ENCODE results near the gene HIVEP2.

The HIVEP2 gene

GRCh38 chr6:142787422-142787821 is 157.6 kb downstream of the HIVEP2 start:
- DNase-seq (ENCODE audit: low read depth, low spot score) = no peak

- DNase-seq (ENCODE audit: low read depth, low spot score) = no peak
Observed at GRCh38 chr6:142786476-142786875, 158.5 kb downstream of the HIVEP2 start.

- DNase-seq (ENCODE audit: low read depth, low spot score) = no peak
Observed at GRCh38 chr6:142784344-142784743, 160.6 kb downstream of the HIVEP2 start.

- DNase-seq (ENCODE audit: low read depth, low spot score) = no peak
Observed at GRCh38 chr6:142783499-142783898, 161.5 kb downstream of the HIVEP2 start.

- no peak for DNase-seq (ENCODE audit: low read depth, low spot score)
Observed at GRCh38 chr6:142781129-142781528, 163.8 kb downstream of the HIVEP2 start.

GRCh38 chr6:142773859-142774648 is 170.9 kb downstream of the HIVEP2 start:
- no peak for DNase-seq (ENCODE audit: low read depth, low spot score)

- no peak for DNase-seq (ENCODE audit: low read depth, low spot score)
Observed at GRCh38 chr6:142773324-142773723, 171.7 kb downstream of the HIVEP2 start.

- DNase-seq (ENCODE audit: low read depth, low spot score) = no peak
Observed at GRCh38 chr6:142771162-142771561, 173.8 kb downstream of the HIVEP2 start.

- DNase-seq (ENCODE audit: low read depth, low spot score) = no peak
Observed at GRCh38 chr6:142765306-142765705, 179.7 kb downstream of the HIVEP2 start.

- no peak for DNase-seq (ENCODE audit: low read depth, low spot score)
Observed at GRCh38 chr6:142764311-142764710, 180.7 kb downstream of the HIVEP2 start.

- DNase-seq (ENCODE audit: low read depth, low spot score) = no peak
Observed at GRCh38 chr6:142763205-142763604, 181.8 kb downstream of the HIVEP2 start.

- DNase-seq (ENCODE audit: low read depth, low spot score) = no peak
Observed at GRCh38 chr6:142761756-142762155, 183.2 kb downstream of the HIVEP2 start.

GRCh38 chr6:142760152-142760551 is 184.8 kb downstream of the HIVEP2 start:
- no peak for DNase-seq (ENCODE audit: low read depth, low spot score)

- DNase-seq (ENCODE audit: low read depth, low spot score) = no peak
Observed at GRCh38 chr6:142758629-142759025, 186.3 kb downstream of the HIVEP2 start.

GRCh38 chr6:142757852-142758628 is 186.9 kb downstream of the HIVEP2 start:
- DNase-seq (ENCODE audit: low read depth, low spot score) = no peak

GRCh38 chr6:142756215-142756630 is 188.8 kb downstream of the HIVEP2 start:
- no peak for DNase-seq (ENCODE audit: low read depth, low spot score)

- DNase-seq (ENCODE audit: low read depth, low spot score) = no peak
Observed at GRCh38 chr6:142753196-142753595, 191.8 kb downstream of the HIVEP2 start.

- DNase-seq (ENCODE audit: low read depth, low spot score) = no peak
Observed at GRCh38 chr6:142752348-142752747, 192.6 kb downstream of the HIVEP2 start.

- DNase-seq (ENCODE audit: low read depth, low spot score) = no peak
Observed at GRCh38 chr6:142751452-142751851, 193.5 kb downstream of the HIVEP2 start.

- no peak for DNase-seq (ENCODE audit: low read depth, low spot score)
Observed at GRCh38 chr6:142750998-142751397, 194.0 kb downstream of the HIVEP2 start.

- no peak for DNase-seq (ENCODE audit: low read depth, low spot score)
Observed at GRCh38 chr6:142749556-142749955, 195.4 kb downstream of the HIVEP2 start.

GRCh38 chr6:142746524-142746923 is 198.5 kb downstream of the HIVEP2 start:
- no peak for DNase-seq (ENCODE audit: low read depth, low spot score)

- DNase-seq (ENCODE audit: low read depth, low spot score) = no peak
Observed at GRCh38 chr6:142744836-142745235, 200.1 kb downstream of the HIVEP2 start.

Measured in activated naive CD8-positive, alpha-beta T cell treated with anti-CD3 and anti-CD28 coated beads, Interleukin-2, amount 50 U/mL, for 16 hours (primary cell).